HG03175 (cell line): ENCODE measurements around the gene ANKRD55.
"Not testable (repeated sequence)": the region's sequence is repeated elsewhere in the genome, so short reads cannot be mapped to it uniquely, and the experiment has no call there.

Experiments used
- ATAC-seq: cut with Tn5 transposase; IDR thresholded peaks from one replicate; pipeline ENCODE4 v1.9.1; 2021; ENCODE audit warnings: mild to moderate bottlenecking, moderate library complexity; ENCODE audit not compliant: unreplicated experiment

Gene ANKRD55

DNA sequence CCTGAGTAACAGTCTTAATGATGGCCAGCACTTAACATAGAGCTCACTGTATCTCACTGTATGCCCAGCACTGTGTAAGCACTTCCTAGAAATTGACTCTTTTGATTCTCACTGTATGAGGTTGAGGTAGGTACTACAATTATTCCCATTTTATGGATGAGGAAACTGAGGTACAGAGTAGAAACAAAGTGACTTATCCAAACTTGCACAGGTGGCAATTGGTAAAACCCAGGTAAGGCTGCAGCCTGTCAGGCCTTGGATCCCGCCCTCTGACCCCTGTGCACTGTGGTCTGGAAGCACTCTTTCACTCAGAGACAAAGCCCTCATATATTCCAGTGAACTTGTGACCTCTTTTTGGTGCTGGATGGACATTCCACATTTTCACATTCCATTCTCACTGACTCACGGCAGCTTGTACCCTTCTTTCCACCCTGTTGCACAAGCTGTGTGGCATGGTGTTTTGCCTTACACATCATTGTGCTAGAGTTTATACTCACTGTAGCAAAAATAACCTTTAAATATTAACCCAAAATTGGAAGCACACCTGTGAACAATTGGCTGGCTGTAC is 21.7 kb downstream of the ANKRD55 start:
- ATAC-seq, result no peak

DNA sequence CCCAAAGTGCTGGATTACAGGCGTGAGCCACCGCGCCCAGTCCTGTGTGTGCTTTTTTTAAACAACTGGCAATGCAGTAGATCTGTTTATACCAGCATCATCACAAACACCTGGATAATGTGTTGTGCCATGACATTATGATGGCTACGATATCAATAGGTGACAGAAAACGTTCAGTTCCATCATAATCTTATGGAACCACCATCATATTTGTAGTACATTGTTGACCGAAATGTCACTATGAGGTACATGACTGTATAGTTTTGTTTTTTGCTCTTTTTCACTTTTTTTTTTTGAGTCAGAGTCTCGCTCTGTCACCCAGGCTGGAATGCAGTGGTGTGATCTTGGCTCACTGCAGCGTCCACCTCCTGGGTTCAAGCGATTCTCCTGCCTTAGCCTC is 24.4 kb downstream of the ANKRD55 start:
- ATAC-seq, result no peak

DNA sequence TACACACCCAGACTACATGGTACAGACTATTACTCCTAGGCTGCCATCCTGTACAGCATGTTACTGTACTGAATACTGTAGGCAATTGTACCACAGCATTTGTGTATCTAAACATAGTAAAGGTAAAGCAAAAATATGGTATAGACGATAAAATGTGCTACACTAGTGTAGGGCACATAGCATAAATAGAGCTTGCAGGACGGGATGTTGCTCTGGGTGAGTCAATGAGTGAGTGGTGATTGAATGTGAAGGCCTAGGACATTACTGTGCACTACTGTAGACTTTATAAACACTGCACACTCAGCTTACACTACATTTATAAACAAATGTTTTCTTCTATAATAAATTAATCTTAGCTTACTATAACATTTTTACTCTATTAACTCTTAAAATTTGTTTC is 25.6 kb downstream of the ANKRD55 start:
- ATAC-seq, result no peak

DNA sequence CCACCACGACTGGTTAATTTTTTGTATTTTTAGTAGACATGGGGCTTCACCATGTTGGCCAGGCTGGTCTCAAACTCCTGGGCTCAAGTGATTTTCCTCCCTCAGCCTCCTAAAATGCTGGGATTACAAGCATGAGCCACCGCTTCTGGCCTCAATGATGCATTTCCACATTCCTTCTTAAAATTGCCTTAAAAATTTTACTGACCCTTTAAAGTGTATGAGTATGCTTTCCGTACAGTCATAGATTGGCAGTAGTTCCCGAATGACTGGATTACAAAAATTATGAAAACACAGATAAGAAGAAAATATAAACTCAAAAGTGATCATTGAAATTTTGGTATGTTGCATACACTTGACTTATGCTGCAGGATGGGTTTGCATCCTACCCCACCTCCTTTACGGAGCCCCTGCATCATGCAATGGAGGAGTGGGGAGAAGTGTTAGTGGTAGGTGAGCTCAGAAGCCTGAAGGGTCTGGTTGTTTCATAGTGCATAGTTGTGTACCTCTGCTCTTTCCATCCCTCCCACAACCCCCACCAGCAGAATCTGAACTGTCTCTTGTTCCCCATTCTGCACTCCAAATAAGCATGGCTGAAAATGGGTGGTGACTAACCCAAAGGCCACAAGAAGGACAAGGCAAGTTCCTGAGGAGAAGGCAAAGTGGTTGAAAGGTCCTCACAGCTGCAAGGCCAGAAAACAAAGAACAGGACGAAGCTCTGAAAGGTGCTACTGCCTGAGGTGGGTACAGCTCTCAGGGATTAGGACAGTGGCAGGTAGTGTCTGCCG is 26.8 kb downstream of the ANKRD55 start:
- no peak for ATAC-seq

DNA sequence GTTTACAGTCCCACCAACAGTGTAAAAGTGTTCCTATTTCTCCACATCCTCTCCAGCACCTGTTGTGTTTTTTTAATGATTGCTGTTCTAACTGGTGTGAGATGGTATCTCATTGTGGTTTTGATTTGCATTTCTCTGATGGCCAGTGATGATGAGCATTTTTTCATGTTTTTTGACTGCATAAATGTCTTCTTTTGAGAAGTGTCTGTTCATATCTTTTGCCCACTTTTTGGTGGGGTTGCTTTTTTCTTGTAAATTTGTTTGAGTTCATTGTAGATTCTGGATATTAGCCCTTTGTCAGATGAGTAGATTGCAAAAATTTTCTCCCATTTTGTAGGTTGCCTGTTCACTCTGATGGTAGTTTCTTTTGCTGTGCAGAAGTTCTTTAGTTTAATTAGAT is 29.2 kb downstream of the ANKRD55 start:
- not testable (repeated sequence) for ATAC-seq

DNA sequence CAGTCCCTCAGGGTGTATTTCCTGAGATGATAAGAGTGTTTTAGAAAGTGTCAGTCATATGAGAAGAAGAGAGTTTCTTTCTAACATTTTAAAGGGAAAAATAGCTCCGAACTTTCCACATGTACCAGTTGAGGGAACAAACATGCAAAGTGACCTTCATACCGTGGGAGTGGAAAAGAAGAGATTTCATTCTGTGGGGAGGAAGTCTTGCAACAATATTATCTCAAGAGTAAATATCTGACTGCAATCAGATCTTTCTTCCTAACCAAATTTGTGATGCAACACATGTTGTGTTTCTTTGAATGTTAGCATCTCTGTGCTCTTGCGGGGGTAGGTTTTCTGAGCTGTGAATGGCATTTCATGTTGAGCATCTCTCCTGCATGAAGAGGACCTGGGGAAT is 30.6 kb downstream of the ANKRD55 start:
- ATAC-seq, result no peak

DNA sequence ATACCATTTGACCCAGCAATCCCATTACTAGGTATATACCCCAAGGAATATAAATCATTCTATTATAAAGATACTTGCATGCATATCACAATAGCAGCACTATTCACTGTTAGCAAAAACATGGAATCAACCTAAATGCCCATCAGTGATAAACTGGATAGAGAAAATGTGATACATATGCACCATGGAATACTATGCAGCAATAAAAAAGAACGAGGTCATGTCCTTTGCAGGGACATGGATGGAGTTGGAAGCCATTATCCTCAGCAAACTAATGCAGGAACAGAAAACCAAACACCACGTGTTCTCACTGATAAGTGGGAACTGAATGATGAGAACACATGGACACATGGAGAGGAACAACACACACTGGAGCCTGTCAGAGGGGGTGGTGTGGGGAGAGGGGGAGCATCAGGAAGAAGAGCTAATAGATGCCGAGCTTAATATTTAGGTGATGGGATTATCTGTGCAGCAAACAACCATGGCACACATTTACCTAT is 31.3 kb downstream of the ANKRD55 start:
- not testable (repeated sequence) for ATAC-seq

DNA sequence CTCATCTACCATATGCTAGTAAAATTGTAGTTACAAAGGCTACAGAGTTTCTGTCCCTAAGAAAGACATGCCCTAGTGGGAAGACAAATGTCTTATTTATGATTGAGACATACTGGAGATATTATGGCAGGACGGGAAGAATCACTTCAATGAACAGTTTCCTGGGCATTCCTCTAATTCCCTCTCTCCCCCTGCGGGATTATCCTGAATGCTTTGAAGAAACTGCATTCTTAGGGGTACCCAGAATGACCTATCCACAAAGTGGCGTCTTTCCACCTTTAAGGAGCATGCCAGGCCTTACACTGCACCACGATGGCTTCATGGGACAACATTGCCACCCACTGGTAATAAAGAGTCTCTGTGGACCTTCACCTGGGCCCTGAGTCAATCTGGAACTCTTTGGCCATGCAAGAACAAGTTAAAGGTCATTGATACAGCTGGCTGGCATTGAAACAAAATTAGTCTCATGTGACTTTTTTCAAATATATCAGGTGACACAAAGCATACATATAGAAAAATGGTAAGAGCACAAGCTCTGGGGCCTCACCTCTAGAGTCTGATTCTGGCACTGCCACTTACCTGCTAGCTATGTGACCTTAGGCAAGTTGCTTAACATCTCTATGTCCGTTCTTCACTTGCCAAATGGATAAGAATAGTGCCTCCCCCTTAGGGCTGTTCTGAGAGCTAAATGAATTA is 32.0 kb downstream of the ANKRD55 start:
- ATAC-seq, result peak; percentile 99

DNA sequence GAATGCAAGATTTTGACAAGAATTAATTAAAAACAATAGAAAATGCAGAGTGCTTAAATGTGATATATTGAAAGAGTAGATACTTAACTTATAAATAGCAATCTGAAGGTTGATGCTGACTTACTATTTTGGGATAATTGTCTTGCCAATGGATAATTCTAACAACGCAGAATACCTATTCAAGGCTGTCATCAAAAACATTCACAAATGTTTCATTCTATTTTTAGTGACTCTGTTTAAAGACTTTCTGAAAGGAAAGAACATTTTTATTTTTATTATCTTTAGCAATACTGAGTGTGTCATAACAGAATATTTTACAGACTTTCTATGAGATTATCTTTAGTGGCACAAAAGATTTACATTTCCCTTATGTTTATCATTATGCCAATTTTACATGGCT is 38.1 kb downstream of the ANKRD55 start:
- ATAC-seq, result no peak

DNA sequence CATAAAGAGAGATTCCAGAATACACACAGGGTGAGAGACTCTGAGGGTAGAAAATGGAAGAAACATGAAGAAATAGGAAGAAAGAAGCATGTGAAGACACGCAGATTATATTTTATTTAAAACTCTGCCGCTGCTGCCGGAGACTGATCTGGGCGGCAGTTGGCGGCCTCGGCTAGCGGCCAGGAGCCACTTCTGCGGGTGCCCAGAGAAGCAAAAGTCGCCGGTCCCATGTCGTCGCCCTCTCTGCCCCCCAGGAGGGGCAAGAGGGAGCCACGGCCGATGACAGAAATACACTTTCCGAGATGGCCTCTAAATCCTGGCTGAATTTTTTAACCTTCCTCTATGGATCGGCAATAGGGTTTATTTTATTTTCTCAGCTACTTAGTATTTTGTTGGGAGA is 40.9 kb downstream of the ANKRD55 start:
- ATAC-seq, result no peak

DNA sequence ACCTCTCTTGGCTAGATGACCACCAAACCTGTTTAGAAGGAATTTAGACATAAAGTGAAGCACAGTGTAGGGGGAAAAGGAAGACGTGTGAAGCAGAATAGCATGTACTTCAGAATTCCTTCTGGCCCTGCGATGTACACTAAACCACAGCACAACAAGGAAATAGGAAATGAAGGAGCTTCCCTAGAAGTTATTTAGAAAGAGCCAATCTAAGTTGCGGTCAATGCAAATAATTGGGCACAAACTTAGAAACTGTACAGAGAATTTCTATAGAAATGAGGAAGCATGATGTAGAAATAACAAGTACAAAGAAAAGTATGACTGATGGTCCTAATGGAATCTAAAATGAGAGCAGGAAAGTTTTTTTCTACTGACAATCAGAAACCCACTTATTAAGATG is 41.5 kb downstream of the ANKRD55 start:
- ATAC-seq, result no peak

DNA sequence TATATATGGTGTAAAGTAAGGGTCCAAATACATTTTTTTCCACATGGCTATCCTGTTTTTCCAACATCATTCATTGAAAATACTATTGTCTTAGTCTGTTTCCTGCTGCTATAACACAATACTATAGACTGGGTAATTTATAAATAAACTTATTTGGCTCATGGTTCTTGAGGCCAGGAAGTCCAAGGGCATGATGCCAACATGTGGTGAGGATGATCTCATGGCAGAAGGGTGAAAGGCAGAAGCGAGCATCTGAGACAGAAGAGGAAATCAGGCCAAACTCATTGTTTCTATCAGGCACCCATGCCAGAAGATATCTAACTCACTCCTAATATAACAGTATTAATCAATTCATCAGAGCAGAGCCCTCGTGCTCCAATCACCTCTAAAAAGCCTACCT is 42.6 kb downstream of the ANKRD55 start:
- ATAC-seq, result no peak

DNA sequence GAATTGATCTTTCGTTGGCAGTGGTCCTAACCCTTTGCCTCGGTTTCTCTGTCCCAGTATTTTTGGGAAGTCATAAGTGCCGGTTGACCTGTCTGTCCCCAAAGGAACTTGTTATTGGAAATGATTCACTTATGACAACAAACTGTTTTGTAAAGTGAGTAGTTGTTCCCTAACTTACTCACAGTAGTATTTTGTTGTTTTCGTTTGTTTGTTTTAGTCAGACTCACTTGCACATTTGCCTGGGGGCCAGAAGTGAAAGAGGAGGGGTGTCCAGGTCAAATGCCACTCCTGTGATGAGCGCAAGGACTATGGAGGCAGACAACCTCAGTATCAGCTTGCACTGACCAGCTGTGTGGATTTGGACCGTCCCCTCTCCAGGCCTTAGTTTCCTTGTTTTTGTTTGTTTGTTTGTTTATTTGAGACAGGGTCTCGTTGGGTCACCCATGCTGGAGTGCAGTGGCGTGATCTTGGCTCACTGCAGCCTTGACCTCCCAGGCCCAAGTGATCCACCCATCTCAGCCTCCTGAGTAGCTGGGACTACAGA is 47.3 kb downstream of the ANKRD55 start:
- ATAC-seq, result no peak

DNA sequence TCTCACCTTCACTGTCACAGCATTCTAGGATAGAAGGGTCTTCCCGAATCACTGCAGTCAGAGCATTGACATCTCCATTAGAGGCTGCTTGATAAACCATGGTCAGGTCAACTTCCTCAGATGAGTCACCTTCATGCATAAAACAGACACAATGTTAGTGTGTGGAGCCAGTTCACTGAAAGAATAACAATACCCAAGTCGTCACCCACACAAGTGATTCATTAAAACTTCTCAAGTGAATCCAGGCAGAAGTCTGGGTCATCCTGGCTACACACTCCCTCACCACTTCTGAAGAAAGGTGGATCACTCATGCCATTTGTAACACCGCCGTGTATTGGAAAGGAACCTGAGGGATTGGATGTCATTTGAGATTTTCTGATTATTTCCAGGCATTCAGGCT is 49.6 kb downstream of the ANKRD55 start:
- no peak for ATAC-seq

DNA sequence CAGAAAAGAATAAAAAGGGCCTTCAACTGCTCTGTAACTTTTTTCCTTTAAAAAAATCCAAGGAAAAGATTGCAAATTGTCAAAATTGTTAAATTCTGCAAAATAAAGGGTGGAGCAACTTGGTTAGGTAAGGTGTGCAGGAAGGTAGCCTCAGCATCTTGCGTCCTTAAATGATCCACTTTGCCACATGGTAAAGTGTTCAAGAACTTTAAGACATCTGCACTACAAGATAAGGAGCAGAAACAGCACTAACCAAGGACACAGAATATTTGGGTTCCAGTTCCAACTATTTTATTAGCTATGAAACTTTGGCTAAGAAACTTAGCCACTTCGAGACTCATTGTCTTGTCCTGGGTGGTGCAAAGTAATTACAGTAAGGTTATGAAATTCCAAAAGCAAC is 53.7 kb downstream of the ANKRD55 start:
- no peak for ATAC-seq

DNA sequence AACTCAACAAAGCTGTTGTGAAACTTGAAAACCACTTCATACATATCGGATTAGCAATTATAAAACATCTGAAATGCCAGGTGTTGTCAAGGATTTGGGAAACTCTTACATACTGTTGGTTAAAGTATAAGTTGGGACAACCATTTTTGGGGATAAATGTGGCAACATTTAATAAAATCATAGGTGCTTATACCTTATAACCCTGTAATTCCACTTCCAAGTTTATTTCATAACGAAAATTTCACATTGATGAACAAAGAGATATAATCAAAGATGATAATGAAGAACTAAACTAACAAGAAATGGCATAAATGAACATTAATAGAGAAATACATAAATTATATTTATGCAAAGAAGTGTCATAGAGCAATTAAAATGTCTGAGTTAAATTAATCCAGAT is 54.3 kb downstream of the ANKRD55 start:
- no peak for ATAC-seq

DNA sequence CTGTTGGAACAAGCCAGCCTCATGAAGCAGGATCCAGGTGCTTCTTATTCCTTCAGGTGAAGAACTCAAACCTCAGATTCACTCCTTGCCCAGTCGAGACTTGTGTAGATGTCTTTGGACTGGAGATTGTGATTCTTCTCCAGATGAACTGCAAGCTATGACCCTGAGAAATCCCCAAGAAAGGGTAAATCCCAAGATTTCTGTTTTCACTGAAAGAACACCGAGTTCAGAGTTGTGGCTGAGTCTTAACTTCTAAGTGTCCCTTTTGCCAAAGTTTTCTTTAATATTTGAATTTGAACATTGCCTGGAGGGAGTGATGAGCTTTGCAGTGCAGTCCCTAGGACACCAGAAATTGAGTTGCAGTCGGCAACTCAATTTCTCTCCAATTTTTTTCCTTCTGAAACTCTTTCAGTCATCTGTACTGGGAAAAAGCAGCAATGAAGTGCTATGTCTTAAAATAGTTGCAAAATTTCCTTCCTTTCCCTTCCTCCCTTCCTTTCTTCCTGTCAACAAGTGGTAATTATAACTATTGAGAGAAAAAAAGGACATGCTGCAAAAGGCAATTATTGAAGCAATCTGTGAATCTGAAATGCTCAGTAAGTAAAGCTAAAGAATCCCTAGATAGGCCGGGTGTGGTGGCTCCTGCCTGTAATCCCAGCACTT is 56.1 kb downstream of the ANKRD55 start:
- no peak for ATAC-seq

DNA sequence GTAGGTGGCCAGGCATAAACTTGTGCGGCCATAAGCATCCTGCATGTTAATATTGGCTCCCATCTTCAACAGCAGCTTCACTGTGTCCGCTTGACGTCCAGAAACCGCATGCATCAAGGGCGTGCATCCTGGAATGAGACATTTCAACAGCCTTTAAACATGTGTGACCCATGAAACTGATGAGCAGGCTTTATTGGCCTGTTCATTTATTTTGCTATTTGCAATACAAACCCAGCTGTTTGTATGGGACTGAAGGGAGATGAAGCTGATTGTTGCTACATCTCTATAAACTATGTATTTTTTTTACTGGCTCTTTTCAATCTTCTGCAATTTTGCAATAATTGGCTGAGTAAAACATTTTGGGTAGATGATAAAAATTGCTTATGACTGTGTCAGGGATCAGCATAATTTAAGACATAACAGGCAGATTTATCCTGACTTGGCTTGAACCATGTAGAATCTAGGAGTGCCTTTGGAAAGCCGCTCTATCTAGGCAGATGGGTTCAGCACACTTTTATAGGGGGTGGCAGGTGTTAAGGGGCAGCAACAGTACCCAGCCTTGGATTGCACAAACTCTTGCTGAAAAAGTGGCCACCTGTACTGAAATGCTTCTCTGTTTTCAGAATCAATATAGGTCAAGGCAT is 56.9 kb downstream of the ANKRD55 start:
- no peak for ATAC-seq

DNA sequence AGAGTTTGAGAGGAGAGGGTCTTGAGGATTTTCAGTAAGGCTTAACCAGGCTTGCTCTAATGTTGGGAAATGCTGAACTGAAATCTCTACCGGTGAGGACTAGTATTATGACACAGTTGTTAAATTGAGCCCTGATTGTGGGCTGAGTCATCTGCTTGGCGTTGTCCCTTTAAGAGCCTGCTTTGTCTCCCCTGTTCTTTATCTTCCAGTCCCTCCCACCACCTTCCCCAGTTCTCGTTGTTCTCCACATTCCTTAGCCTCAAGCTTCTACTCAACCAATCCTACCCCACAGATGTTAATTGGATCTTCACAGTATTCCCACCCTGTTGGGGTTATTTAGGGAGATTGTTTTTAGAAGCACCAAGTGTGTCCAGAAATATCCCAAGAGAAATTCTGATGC is 57.6 kb downstream of the ANKRD55 start:
- no peak for ATAC-seq

DNA sequence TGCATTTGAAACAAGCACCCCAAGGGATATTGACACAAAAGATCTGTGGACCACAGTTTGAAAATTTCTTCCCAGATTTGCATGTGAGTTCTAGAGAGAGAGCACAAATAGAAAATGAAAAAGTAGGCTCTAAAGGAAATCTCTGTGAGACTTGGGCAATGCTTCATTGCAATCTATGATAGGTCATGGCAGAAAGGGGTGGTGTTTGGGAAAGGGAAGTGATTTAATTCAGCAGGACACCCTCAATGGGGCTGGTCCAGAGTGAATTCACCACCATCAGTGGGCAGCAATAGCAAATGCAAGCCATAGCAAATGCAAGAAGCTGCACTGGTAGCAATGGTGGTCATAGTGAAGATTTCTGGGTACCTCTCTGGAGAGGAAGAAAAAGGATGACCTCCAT is 58.1 kb downstream of the ANKRD55 start:
- no peak for ATAC-seq

DNA sequence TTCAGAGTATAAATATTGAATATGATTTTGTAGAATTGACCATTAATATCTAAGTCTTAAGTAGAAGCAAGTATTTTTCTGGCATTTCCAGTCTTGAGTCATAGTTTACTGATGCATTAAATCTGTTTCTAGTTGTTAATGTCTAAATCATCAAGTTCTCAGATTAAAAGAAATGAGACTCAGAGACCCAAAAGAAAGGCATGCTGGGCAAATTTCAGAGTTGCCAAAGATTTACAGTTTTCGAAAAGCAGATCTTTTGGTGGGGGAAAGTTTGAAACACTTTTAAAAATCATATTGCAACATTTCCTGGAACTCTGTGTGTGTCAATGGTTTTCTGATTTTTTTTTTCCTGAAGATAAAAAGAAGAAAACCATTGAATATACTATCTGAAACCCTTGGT is 60.9 kb downstream of the ANKRD55 start:
- no peak for ATAC-seq
